Measurements from ENCODE around the gene HPN.

HPN gene

DNA sequence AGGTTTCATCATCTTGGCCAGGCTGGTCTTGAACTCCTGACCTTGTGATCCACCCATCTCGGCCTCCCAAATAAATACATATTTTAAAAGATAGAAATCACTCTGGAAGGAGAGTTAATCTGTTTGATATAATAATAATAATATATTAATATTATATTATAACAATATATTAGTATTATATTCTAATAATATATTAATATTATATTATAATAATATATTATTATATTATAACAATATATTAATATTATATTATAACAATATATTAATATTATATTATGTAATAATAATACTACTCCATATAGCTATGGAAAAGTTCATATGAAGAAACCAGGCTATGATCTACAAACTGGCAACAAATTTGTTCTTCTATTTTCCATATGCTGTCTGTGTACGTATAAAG lies 16.8 kb downstream of the HPN start:
- H3F3A ChIP-seq (ENCODE audit: insufficient read depth) = no peaks in the 10 kb centered on the region
- no peak overlapping the region for H3K27ac ChIP-seq (ENCODE audit: low read depth, low read length)
- no peaks in the 10 kb centered on the region for H3K9me2 ChIP-seq (replicated peaks; ENCODE audit: insufficient read depth, low read length)
- no peaks in the 10 kb centered on the region for H4K20me1 ChIP-seq (ENCODE audit: low read depth, low read length)
- no peak overlapping the region for H2AFZ ChIP-seq (ENCODE audit: low read depth, low read length, severe bottlenecking)
- H3K4me3 ChIP-seq (ENCODE audit: insufficient read depth, low read length, poor library complexity, severe bottlenecking) = no peak overlapping the region
- H3K36me3 ChIP-seq (ENCODE audit: low read length) = no peaks in the 10 kb centered on the region
- TF ChIP-seq EZH2phosphoT487 (conservative IDR thresholded peaks at IDR 0.05; ENCODE audit: low read length) = no peak
- TF ChIP-seq, protein P1, sequence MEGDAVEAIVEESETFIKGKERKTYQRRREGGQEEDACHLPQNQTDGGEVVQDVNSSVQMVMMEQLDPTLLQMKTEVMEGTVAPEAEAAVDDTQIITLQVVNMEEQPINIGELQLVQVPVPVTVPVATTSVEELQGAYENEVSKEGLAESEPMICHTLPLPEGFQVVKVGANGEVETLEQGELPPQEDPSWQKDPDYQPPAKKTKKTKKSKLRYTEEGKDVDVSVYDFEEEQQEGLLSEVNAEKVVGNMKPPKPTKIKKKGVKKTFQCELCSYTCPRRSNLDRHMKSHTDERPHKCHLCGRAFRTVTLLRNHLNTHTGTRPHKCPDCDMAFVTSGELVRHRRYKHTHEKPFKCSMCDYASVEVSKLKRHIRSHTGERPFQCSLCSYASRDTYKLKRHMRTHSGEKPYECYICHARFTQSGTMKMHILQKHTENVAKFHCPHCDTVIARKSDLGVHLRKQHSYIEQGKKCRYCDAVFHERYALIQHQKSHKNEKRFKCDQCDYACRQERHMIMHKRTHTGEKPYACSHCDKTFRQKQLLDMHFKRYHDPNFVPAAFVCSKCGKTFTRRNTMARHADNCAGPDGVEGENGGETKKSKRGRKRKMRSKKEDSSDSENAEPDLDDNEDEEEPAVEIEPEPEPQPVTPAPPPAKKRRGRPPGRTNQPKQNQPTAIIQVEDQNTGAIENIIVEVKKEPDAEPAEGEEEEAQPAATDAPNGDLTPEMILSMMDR (IDR thresholded peaks at IDR 0.05; ENCODE audit: insufficient read depth, low read length, poor library complexity, severe bottlenecking) = no peak
- H3K79me2 ChIP-seq (ENCODE audit: insufficient read depth, low read length) = no peaks in the 10 kb centered on the region
- H3K4me2 ChIP-seq (ENCODE audit: low read depth, low read length, poor library complexity, severe bottlenecking) = no peak overlapping the region
- no peaks in the 10 kb centered on the region for H3K27me3 ChIP-seq (ENCODE audit: low read length)
- H3K9ac ChIP-seq (ENCODE audit: low read length) = no peak overlapping the region
- H3K9me3 ChIP-seq (ENCODE audit: insufficient read depth, low read length) = no peaks in the 10 kb centered on the region

DNA sequence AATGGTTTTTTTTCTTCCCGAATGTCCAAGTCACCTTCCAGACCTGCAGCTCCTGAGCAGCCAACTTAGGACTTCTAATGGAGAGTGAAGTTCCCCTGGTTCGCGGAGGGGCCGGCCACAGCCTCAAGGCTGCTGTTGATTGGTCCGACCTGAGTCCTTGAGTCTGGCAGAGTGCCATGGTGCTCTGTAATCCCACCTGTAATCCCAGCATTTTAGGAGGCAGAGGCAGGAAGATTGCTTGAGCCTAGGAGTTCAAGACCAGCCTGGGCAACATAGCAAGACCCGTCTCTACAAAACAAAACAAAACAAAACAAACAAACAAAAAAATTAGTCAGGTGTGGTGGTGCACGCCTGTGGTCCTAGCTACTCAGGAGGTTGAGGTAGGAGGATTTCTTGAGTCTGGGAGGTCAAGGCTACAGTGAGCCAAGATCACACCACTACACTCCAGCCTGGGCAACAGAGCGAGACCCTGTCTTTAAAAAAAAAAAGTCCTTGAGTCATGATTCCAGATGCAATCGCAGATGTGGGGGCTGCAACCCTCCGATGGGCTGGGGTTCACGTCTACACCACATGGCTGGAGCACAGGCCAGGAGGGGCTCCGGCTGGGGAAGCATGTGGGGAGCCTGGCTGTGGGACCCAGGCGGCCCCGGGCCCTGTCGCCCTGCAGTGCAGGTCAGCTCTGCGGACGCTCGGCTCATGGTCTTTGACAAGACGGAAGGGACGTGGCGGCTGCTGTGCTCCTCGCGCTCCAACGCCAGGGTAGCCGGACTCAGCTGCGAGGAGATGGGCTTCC lies 17.7 kb downstream of the HPN start:
- H4K20me1 ChIP-seq (ENCODE audit: low read depth, low read length) = no peaks in the 10 kb centered on the region
- no peaks in the 10 kb centered on the region for H3K27me3 ChIP-seq (ENCODE audit: low read length)
- TF ChIP-seq EZH2phosphoT487 (conservative IDR thresholded peaks at IDR 0.05; ENCODE audit: low read length) = no peak
- TF ChIP-seq, protein P1 (IDR thresholded peaks at IDR 0.05; ENCODE audit: insufficient read depth, low read length, poor library complexity, severe bottlenecking) = no peak
- H3K4me2 ChIP-seq (ENCODE audit: low read depth, low read length, poor library complexity, severe bottlenecking) = no peak overlapping the region
- H3K36me3 ChIP-seq (ENCODE audit: low read length) = no peaks in the 10 kb centered on the region
- no peaks in the 10 kb centered on the region for H3F3A ChIP-seq (ENCODE audit: insufficient read depth)
- H3K9me2 ChIP-seq (replicated peaks; ENCODE audit: insufficient read depth, low read length) = no peaks in the 10 kb centered on the region
- H3K4me3 ChIP-seq (ENCODE audit: insufficient read depth, low read length, poor library complexity, severe bottlenecking) = no peak overlapping the region
- H3K9me3 ChIP-seq (ENCODE audit: insufficient read depth, low read length) = no peaks in the 10 kb centered on the region
- no peaks in the 10 kb centered on the region for H3K79me2 ChIP-seq (ENCODE audit: insufficient read depth, low read length)
- no peak overlapping the region for H3K27ac ChIP-seq (ENCODE audit: low read depth, low read length)
- H2AFZ ChIP-seq (ENCODE audit: low read depth, low read length, severe bottlenecking) = no peak overlapping the region
- H3K9ac ChIP-seq (ENCODE audit: low read length) = no peak overlapping the region

DNA sequence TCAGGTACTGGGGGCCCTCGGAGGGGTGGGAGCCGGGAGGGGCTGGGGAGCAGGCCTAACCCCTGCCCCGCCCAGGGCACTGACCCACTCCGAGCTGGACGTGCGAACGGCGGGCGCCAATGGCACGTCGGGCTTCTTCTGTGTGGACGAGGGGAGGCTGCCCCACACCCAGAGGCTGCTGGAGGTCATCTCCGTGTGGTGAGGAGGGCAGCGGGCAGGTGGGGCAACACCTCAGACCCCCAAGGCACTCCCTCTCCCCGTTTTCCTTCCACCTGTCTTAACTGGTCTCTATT lies 18.2 kb downstream of the HPN start:
- H2AFZ ChIP-seq (ENCODE audit: low read depth, low read length, severe bottlenecking) = no peak overlapping the region
- no peak overlapping the region for H3K27ac ChIP-seq (ENCODE audit: low read depth, low read length)
- no peaks in the 10 kb centered on the region for H3K79me2 ChIP-seq (ENCODE audit: insufficient read depth, low read length)
- H3F3A ChIP-seq (ENCODE audit: insufficient read depth) = no peaks in the 10 kb centered on the region
- H3K4me2 ChIP-seq (ENCODE audit: low read depth, low read length, poor library complexity, severe bottlenecking) = no peak overlapping the region
- no peaks in the 10 kb centered on the region for H4K20me1 ChIP-seq (ENCODE audit: low read depth, low read length)
- H3K9ac ChIP-seq (ENCODE audit: low read length) = no peak overlapping the region
- no peaks in the 10 kb centered on the region for H3K9me2 ChIP-seq (replicated peaks; ENCODE audit: insufficient read depth, low read length)
- TF ChIP-seq, protein P1 (IDR thresholded peaks at IDR 0.05; ENCODE audit: insufficient read depth, low read length, poor library complexity, severe bottlenecking) = no peak
- no peak for TF ChIP-seq EZH2phosphoT487 (conservative IDR thresholded peaks at IDR 0.05; ENCODE audit: low read length)
- no peaks in the 10 kb centered on the region for H3K36me3 ChIP-seq (ENCODE audit: low read length)
- no peak overlapping the region for H3K4me3 ChIP-seq (ENCODE audit: insufficient read depth, low read length, poor library complexity, severe bottlenecking)
- H3K9me3 ChIP-seq (ENCODE audit: insufficient read depth, low read length) = no peaks in the 10 kb centered on the region
- no peaks in the 10 kb centered on the region for H3K27me3 ChIP-seq (ENCODE audit: low read length)

All from SU-DHL-6 (cell line).